Mucosa of gallbladder (tissue), 1 donor: Measurements from ENCODE around the gene FLT1. TPM values are rescaled to one million over a fixed set of nuclear protein-coding genes. Genes with fewer than 3 reads are reported as not detected.

Experiments used
- DNase-seq: peaks from one replicate; pipeline ENCODE4 v3.0.0-alpha.2; 2020; ENCODE audit warnings: low spot score
- total RNA-seq: library from RNA; stranded (reverse); gene quantifications from one replicate; pipeline ENCODE4 v1.2.1, GENCODE V29; 2021
- donor health status: DM: no; HTN: no; CAD: no.

Gene FLT1
- total RNA-seq, 1 donor from 2014 or later: 23.6 TPM

DNA sequence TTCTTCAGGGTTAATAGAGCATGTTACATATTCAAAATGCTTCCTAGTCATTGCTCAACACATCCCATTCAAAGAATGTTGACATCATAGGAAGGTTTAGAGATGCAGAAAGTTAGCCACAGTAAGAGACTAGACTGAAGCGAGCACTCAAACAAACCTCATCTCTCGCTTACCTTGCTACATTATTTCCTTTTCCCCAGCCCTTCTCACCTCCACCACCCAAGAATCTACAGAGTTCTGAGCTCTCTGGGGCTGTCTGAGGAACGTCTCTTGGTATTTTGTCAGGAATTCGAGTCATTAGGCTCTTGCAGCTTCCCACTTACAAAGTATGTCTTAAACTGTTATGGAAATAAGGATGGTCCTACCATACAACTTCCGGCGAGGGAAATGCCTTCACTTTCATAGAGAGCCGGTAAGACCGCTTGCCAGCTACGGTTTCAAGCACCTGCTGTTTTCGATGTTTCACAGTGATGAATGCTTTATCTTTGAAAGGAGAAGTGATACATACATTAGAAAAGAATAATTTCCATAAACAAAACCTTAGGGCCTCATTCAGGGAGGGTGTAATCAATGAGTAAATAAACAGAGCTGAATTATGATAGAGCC, 65.1 kb downstream of the FLT1 start:
- no peak for DNase-seq

DNA sequence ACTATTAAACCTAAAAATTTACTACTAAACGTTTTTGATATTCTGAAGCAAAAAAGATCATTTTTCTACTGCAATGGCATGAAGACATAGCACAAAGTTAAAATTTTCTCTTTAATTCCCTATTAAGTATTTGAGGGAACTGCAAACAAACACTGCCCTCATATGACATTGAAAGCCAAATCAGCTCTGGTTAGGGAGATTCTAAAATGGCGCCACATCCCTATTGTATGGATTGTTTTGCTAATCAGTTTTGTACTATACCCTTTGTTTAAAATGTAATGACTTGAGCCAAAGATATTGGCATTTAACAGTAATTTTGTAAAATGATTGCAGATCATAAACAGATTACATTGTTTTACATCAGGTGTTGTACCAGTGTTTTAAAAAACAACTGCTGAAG, 65.8 kb downstream of the FLT1 start:
- DNase-seq: no peak

DNA sequence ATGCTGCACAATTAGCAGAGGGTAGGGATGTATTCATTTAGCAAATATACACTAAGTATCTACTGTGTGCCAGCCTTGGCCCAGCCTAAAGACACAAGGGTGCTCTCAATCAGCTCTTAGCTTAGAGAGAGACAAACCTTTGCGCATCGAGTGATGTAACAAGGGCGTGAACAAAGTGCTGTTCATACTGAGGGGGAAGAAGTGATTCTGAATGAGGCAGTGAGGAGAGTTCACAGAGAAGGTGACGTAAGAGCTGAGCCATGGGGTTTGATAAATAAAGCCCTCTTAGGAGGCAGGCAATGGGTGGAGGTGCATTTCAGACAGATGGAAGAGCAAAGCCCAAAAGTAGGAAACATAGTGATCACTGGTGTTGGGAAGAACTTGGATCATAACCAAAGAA, 68.5 kb downstream of the FLT1 start:
- DNase-seq: no peak

DNA sequence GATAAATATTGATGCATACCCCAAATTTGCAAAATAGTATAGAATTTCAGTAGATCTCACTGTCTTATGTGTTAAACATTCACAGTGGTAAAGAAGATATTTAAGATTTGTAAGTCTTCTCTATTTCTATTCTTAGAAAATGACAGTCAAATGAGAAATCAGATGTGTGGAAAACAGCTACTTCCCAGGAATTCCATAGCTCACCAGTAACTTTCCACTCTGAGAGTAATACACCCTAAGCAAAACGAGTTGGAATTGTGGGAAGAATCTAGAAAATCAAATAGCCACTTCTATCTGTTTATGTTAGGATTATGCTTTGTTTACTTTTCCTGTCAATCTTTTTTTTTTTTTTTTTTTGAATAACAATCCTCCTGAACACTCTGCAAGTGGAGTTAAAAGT, 69.1 kb downstream of the FLT1 start:
- DNase-seq: no peak

DNA sequence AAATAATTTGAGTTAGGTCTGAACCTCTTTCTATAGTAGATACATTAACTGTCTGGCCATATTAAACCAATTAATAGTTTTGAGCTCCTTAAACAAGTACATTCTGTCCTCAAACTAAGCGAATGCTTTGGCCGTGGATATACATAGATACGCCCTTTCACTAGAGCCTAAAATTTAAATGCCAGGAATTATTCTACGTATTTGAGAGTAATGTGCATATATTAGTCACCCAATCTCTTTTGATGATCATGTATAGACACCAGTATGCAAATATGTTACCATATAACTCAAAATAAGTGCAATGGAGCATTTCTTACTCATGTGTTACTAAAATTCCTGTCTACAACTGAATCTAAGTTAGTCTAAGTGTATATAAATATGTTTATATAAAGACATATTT, 70.4 kb downstream of the FLT1 start:
- DNase-seq: no peak

DNA sequence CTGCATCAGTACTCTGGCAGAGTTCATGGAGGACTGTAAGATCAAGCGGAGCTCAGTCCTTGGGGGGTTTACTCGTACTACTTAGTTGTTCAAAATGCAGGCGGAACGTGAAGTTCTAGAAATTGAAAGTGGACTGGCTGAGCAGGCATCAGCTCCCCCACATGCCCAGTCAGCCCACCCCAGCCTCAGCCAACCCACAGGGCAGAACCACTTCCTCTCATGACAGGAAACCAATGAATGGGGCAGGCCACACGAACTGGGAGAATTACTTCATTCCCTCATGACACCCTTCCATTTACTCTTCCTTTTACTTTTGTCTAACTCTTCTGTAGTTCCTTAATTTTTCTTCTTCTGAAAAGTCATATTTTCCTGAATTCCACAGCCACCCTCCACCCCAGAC, 71.9 kb downstream of the FLT1 start:
- peak; percentile 39 for DNase-seq

DNA sequence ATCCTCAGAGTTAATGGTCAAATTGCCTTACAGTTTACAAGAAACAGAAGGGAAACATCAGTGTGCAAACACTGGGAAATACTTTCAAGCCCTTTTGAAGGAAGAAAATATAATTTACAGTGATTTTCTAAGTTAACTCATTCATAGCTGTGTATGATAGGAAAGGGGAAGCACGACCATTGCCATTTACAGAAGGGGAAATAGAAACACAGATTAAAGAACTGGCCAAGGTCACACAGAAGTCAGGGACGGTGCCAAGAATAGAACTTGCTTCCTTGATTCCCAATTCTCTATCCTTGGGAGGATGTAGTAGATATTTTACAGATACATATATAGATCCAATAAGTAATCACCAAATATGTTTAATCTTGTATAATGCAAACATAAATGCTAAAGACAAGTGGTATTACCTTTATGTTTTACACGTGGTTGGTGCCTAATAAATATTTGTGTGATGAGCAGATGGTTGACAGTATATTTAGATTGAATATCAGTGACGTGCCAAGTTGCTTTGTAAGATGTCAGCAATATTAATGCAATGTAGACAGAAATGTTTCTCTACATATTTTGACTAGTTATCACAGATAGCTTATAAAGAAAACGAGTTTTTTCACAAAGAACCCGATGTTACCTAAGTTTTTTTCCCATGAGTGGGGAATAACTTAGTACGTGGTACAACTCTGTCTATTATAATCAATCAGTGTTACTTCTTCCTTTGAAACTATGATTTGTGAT, 73.1 kb downstream of the FLT1 start:
- DNase-seq: no peak

DNA sequence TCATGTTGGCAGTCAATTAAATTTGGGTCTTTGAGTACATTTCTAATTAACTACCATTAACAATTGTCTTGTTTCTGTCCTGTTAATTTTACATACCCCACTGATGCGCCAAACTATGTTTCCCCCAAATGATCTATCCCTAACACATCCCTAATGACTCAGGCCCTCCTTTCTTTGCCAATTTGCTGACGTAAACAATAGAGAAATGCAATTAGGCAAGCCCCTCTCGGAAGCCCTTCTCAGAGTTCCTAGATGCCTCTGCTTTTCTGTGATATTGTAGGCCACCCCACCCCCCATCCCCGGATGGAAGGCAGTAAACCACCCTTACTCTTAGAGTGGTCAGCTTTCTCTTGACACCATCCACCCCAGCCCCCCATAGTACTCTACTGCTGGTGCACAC, 74.2 kb downstream of the FLT1 start:
- no peak for DNase-seq

DNA sequence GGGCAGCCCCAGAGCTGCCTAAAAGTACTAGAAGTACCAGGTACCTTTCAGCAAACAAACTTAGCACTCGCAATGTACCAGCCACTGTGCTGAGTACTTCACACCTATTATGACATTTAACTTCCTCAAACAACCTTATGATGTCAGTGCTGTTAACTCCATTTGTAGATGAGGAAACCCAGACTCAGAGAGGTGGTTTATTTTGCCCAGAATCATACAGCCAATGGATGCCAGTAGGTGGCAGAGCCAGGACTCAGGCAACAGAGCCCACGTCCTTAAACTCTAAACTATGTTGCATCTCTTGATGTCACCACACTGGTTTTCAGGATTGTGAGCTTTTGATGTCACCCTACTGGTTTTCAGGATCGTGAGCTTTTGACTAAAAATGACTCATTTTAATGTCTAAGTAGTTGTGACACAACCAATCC, 78.9 kb downstream of the FLT1 start:
- no peak for DNase-seq

DNA sequence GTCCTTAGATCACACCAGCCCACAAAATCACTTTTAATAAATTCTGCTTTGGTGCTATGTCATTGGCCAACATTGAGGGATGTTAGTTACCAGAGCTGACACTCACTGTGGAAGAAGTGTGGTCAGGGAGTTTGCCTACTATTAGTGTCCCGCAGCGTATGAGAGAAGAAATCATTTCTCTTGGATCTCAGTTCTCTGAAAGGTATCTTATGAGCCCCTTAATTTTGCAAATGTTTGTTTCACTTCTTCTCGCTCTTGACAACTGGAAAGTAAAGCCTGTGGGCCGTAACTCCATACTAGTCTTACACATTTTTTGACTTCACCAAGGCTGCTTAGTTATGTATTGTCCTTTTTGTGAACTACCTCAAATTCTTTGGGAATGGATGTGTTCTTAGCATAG, 80.9 kb downstream of the FLT1 start:
- DNase-seq: no peak

DNA sequence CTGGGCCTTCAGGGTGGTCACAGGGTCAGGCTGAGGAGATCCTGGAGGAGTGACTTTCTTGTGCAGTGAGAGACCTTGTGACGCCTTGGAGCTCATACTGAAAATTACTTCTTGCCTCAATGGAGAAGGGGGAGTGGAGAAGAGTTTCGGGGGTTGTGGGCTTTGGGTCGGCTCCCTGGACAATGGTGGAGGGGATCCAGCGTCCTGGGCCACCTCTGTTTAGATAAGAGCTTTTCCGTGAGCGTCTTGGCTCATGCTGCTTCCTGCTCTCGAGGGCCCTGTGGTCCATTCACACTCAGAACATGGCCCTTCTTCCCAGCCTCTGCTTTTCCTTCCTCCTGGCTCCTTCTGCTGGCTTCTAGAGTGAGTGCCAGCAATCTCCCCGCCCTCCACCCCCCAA, 81.9 kb downstream of the FLT1 start:
- DNase-seq: no peak

DNA sequence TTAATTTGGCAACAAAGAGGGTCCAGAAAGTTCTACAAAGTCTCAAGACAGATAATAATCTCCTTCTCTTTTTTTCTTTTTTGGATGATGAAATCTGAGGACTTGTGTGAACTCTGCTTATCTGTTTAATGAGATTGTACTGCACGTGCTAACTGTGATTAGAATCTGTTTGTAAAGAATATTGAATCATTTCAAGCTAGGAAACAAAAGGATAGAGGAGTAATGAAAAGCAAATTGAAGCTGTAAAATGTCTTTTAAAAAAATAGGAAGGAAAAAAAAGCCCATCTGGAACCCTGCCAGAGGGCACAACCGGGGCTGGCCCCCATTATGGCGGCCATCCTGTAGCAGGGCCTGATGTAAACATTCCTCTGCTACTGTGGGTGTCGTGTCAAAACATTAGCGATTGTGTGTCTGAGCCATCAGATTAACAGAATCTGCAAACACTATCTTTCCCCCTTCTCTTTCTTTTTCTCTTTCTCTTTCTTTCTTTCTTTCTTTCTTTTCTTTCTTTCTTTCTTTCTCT, 83.0 kb downstream of the FLT1 start:
- no peak for DNase-seq

DNA sequence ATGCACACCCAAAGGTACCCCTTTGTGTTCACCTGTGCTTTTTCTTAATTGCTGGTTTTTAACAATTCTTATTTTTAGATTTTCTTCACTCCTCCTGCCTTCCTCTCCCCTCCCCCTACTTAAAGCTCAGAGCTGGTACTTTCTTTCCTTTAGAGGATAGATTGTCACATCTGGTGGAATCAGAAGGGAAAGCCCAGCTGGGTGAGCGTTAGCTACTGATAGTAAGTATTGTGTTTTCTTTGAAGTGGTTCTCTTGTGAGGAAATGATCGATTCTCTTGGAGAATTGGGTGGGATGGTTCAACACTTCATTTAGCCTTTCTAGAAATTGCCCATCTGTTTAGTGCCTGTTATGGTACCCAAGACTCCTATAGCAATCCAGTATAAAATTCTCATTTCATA, 84.8 kb downstream of the FLT1 start:
- no peak for DNase-seq

DNA sequence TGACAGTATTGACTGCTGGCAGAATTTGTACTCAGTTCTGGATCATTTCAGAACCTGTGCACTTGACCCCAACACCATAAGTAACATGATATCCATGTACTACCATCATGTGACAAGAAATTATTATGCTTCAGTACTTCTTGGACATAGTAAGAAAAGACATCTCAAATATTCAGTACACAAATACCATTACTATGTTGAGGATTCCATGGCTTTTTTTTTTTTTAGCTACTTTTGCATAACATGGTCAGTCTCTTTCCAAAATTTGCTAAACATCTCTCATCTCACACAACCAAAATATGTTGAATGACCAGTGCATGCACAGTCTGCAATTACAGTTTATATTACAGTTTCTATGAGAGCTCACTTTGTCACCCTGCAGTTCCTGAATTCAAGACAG, 85.3 kb downstream of the FLT1 start:
- DNase-seq: no peak

DNA sequence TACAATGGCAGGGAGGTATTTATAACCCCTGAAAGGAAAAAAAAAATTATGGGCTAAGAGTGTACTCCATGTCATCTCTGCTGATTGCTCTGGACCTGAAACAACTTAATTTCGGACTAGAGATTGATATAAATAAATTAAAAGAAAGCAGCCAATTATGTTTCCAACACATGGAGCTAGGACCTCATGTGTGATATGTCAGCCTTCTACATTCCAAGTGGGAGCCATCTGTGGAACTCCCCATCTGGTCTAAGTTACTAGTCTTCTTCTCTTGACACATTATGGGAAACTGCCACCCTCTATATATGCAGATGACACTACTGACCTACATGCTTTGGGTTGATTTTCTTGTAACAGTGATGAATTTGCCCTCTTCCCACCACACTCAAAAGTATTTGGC, 86.1 kb downstream of the FLT1 start:
- no peak for DNase-seq

DNA sequence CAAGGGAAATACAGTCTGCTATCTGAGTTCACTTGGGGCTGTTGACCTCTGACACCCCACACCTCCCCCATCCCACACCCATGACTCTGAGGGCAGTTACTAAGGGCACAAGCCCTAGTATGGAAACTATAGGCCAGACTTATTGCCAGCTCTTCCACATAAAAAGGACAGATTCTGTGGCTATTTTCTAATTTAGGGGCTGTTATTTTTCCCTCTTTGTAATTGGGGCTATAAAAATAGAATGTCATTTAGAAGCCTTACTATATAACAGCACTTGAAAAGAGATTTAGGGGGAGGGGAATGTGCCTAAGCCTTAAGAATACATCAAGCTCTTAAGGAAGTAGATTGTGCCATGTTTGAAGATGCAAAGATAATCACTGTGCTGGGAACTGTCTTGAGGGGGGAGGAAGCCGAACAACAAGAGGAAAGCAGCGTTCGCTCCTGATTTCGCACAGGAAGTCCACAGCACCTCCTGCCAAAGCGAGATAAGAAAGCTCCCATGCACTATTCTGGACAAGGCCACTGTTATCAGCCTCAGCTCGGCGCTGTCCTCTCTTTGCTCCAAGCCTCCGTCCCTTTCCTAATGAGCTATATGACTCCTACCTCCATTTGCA, 86.6 kb downstream of the FLT1 start:
- DNase-seq: peak; percentile 22

DNA sequence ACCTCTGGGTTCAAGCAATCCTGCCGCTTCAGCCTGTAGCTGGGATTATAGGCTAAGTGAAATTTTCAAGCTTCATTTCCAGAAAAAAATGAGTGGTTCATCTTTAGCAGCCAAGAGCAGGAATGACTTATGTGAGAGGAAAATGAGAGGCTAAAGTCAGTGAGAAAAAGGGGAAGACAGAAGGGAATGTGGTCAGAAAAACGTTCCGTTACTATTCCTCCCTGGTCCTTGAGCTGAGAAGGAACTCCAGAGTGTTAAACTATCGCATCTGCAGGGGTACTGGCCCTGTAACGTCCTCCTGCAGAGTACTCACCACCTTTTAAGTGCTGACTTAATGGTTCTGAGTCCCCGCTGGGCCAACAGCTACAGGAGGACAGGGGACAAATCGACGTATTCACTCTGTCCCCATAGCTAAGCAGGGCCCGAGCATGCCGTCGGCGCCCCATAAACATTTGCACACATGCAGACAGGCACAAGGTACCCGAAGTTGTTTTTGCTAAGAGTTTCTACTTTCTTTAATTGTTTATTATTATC, 88.1 kb downstream of the FLT1 start:
- no peak for DNase-seq

DNA sequence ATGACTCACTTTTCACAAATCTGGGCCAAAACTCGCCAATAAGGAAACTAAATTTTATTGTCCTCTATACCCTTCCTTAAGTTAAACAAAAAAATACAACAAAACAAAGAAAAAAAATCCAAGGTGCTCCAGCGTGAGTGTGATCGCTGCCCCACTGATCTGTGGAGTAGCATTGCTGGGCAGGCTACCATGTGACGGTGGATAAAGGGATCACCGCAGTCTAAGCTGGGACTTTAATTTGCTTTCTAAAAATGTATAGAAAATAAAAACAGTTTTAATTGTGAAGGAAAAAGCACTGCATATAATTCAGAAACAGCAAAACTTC, 92.9 kb downstream of the FLT1 start:
- DNase-seq: no peak

DNA sequence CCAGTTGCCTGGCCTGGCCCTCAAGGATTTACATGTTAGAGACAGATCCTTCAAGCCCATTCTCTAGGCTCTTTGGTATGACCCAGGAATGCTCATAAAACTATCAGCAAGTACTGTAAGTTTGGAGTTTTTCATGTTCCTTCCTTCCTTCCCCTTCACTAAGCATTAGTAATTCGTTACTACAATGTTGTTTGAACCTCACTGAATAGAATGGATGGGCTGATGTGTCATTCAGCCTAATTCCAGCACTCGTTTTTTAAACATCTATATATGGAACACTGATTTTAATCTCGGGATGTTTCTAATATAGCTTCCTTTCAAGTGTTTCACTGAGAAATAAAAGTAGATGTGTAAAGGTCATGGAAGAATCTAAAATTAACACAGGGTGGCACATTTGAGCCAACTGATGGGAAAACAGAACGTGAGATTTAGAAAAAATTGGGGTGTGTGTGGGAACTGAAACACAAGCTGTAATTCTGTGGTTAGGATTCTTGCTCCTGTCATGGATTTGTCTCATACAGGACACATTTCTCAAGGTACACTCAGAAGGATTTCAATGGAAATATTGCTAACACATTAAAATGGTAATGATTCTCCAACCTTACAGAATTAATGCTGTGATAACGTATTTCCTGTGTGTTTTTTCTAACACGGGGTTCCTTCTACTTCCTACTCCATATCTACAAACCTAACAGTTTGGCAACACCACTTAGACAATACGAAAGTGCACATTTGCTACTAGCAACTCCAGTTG, 93.4 kb downstream of the FLT1 start:
- no peak for DNase-seq

DNA sequence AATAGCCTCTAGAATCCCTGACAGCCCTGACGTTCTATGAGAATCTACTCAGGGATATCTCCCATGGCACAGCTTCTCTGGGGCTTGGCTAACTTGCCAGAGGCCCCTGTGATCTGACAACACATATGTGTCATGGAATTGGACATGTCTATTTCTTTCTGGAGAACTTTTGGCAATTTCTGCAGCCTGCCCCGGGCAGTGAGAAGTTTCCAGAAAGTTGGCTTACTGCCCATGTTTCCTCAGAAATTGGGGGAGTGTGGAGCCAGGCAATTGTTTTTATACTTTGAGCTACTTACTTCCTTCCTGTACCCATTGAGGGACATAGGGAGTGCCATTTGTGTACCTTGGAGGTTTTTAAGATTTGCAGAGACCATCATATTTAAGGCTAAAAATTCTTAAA, 98.9 kb downstream of the FLT1 start:
- DNase-seq: no peak

DNA sequence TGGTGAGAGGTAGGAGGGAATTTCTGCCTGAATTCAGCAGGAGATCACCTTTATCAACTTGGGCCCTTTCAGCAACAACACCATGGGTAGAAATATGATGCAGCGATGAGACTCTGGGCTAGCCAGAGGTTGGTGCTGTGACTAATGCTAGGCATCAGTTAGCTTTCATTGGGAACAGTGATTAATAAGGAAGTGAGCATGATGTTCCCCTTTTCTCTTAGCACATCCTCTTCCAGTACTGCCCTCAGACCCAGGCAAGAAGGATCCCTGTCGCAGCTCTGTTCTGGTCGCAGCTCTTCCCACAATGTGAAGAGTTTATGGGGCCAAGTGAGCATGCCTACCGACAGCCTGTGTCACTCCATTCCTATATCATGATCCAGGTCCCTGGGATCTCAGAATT, 100.5 kb downstream of the FLT1 start:
- no peak for DNase-seq

DNA sequence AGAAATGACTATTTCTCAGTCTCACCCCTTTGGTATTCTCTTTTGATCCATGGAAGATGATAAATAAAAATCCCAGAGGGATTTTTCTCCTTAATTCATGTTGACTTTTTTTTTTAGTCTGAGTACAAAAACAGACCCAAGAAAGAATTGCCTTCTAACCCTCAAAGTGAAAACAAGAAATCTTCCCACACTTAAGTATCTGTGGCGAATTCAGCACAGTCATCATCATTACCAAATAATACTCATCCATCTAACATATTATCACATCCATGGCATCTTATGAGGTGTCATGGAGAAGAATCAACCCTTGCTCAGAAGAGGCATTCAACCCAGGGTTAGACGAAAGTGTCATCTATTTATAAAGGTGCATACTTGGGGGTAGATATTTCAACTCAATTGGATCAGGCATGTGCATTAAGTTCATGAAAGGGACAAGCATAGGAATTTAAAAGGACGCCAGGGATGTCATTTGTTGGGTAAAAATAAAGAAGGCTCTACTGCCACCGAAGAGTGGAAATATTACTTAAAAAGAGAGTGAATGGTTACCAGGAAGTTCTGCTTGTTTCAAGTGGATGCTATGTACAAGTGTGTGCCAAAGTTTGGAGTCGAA, 101.9 kb downstream of the FLT1 start:
- no peak for DNase-seq
